SIG-M5 treated with dmso at 0.1 percent for 504 hours (cell line): ENCODE measurements around the gene TEX26.

ENCODE experiments used
- DNase-seq: peaks from one replicate; lab custom pipeline; 2025; ENCODE audit not compliant: unreplicated experiment; lab: John Stamatoyannopoulos, UW

Gene TEX26

GRCh38 chr13:31011193-31011860 lies 78.9 kb downstream of the TEX26 start:
- DNase-seq: no peak

GRCh38 chr13:31011901-31012654 lies 79.6 kb downstream of the TEX26 start:
- peak; percentile 19 for DNase-seq

GRCh38 chr13:31012655-31013024 lies 80.2 kb downstream of the TEX26 start:
- no peak for DNase-seq

GRCh38 chr13:31014456-31014855 lies 82.0 kb downstream of the TEX26 start:
- DNase-seq: peak; percentile 38

GRCh38 chr13:31015199-31015598 lies 82.7 kb downstream of the TEX26 start:
- DNase-seq: no peak

- DNase-seq: no peak
Measured at GRCh38 chr13:31016342-31017325, 84.2 kb downstream of the TEX26 start.

GRCh38 chr13:31018511-31018910 lies 86.1 kb downstream of the TEX26 start:
- no peak for DNase-seq

- no peak for DNase-seq
Measured at GRCh38 chr13:31020996-31021395, 88.5 kb downstream of the TEX26 start.

GRCh38 chr13:31022288-31022895 lies 89.9 kb downstream of the TEX26 start:
- DNase-seq: no peak

GRCh38 chr13:31022928-31023530 lies 90.6 kb downstream of the TEX26 start:
- DNase-seq: no peak
